ENCODE measurements around the gene RTL10.
"Not testable (repeated sequence)": the region's sequence is repeated elsewhere in the genome, so short reads cannot be mapped to it uniquely, and the experiment has no call there.

The RTL10 gene

GRCh38 chr22:19886605-19887255, 32.1 kb upstream of the RTL10 start:
- H3K27me3 ChIP-seq: no peaks in the 10 kb centered on the region
- no peaks in the 10 kb centered on the region; the same call in 1 of the 2 replicates for H3K36me3 ChIP-seq
- H3K9me3 ChIP-seq: no peaks in the 10 kb centered on the region
- DNase-seq: peak; percentile 3
- H3K4me3 ChIP-seq (ENCODE audit: low read depth, low read length): no peak overlapping the region
- H3K4me1 ChIP-seq: peaks cover 15% of the 10 kb centered on the region
- TF ChIP-seq CTCF (IDR thresholded peaks at IDR 0.05; ENCODE audit: low read depth, low read length): no peak

GRCh38 chr22:19885841-19886592, 31.3 kb upstream of the RTL10 start:
- DNase-seq: peak; percentile 8
- Histone ChIP-seq H3K36me3 (no peaks in the 10 kb centered on the region; the same call in 1 of the 2 replicates), H3K27me3 (no peaks in the 10 kb centered on the region), H3K9me3 (no peaks in the 10 kb centered on the region), H3K4me3 (ENCODE audit: low read depth, low read length) (no peak overlapping the region), H3K4me1 (peaks cover 12% of the 10 kb centered on the region)
- TF ChIP-seq CTCF (IDR thresholded peaks at IDR 0.05; ENCODE audit: low read depth, low read length): no peak

- Histone ChIP-seq H3K4me1 (peaks cover 6% of the 10 kb centered on the region; the same call in 1 of the 2 replicates), H3K27me3 (no peaks in the 10 kb centered on the region)
- TF ChIP-seq CTCF (IDR thresholded peaks at IDR 0.05; ENCODE audit: low read depth, low read length): no peak
These were observed 30.5 kb upstream of the RTL10 start for GRCh38 chr22:19884954-19885751.

GRCh38 chr22:19884161-19884953, 29.7 kb upstream of the RTL10 start:
- no peaks in the 10 kb centered on the region for H3K9me3 ChIP-seq
- peak; percentile 9 for DNase-seq
- no peak overlapping the region for H3K4me3 ChIP-seq (ENCODE audit: low read depth, low read length)
- TF ChIP-seq CTCF (IDR thresholded peaks at IDR 0.05; ENCODE audit: low read depth, low read length): no peak
- H3K36me3 ChIP-seq: no peaks in the 10 kb centered on the region; the same call in 1 of the 2 replicates
- no peaks in the 10 kb centered on the region for H3K27me3 ChIP-seq
- peaks cover 6% of the 10 kb centered on the region; the same call in 1 of the 2 replicates for H3K4me1 ChIP-seq

More at GRCh38 chr22:19884954-19885751, 30.5 kb upstream of the RTL10 start:
- no peak overlapping the region for H3K4me3 ChIP-seq (ENCODE audit: low read depth, low read length)
- no peaks in the 10 kb centered on the region; the same call in 1 of the 2 replicates for H3K36me3 ChIP-seq
- H3K9me3 ChIP-seq: no peaks in the 10 kb centered on the region
- peak; percentile 4 for DNase-seq

- not testable (repeated sequence) for H3K9me3 ChIP-seq; H3K4me3 ChIP-seq (ENCODE audit: low read depth, low read length); H3K4me1 ChIP-seq
These were observed 28.8 kb upstream of the RTL10 start for GRCh38 chr22:19883446-19883845.

More at GRCh38 chr22:19883446-19883845, 28.8 kb upstream of the RTL10 start:
- peak; percentile 1 for DNase-seq
- H3K36me3 ChIP-seq, H3K27me3 ChIP-seq: not testable (repeated sequence)
